ENCODE results near the gene C19orf33. TPM values are rescaled to one million over a fixed set of nuclear protein-coding genes. Genes with fewer than 3 reads are reported as not detected.
"Not testable (repeated sequence)": the region's sequence is repeated elsewhere in the genome, so short reads cannot be mapped to it uniquely, and the experiment has no call there.

The C19orf33 gene
- 10 to 100 TPM in 5 of 9 donors, 1 to 10 TPM in 3, not detected in 1; 3.5 to 73.1 (median 11.5) TPM for total RNA-seq
- polyA plus RNA-seq, result 10 to 100 TPM; 12.2 to 54.2 TPM
- long read RNA-seq, donor 1, partial matches to known transcripts, result 0 of 6 reads
- long read RNA-seq, donor 1, other reads (novel, unspliced or antisense), result 2 of 6 reads
- long read RNA-seq, donor 2, partial matches to known transcripts, result 1 of 3 reads
- long read RNA-seq, donor 2, other reads (novel, unspliced or antisense), result 0 of 3 reads
- long read RNA-seq, donor 3, partial matches to known transcripts, result 1 of 1 reads
- long read RNA-seq, donor 3, other reads (novel, unspliced or antisense), result 0 of 1 reads

DNA sequence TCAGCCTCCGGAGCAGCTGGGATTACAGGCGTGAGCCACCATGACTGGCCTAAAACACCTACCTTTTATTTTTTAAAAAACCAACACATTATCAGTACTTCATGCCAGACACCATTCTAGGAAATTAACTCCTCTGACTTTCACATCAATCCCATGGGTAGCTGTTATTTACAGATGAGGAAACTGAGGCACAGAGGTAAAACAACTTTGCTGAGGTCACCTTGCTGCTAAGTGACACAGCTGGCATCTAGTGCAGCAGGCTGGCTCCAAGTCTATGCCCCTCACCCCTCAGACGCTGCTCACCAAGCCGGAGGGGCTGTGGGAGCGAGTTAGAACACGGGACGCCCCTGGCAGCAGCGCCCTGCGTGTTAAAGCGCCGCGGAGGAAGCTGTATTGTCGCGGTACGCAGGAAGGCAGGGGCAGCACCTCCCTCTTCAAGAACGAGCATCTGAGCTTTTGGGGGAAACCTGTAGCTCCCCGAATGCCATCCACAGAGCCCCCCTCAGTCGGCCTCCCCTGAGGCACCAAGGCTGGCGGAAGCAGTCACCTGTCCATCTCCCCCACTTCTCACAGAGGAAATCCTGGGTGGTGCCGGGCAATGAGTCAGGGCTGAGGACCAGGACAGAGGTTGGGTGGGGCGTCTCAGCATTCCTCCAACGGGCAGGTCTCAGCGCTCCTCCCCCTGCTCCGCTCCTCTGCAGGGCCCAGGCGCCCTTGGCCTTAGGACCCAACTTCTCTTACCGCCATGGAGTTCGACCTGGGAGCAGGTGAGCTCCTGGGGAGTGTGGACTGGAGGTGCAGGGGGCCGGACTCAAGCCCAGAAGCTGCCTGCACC, at the start of gene C19orf33:
Gene C19orf33 (plus strand): TSS at position 735 of the 835 bp plus-strand sequence. CDS start 11 bp downstream, at position 746.
- peak within 1 kb of the TSS in 9 of 12 donors; percentile 9 to 89 (median 52) for H3K27ac ChIP-seq
- TF ChIP-seq, protein P1, sequence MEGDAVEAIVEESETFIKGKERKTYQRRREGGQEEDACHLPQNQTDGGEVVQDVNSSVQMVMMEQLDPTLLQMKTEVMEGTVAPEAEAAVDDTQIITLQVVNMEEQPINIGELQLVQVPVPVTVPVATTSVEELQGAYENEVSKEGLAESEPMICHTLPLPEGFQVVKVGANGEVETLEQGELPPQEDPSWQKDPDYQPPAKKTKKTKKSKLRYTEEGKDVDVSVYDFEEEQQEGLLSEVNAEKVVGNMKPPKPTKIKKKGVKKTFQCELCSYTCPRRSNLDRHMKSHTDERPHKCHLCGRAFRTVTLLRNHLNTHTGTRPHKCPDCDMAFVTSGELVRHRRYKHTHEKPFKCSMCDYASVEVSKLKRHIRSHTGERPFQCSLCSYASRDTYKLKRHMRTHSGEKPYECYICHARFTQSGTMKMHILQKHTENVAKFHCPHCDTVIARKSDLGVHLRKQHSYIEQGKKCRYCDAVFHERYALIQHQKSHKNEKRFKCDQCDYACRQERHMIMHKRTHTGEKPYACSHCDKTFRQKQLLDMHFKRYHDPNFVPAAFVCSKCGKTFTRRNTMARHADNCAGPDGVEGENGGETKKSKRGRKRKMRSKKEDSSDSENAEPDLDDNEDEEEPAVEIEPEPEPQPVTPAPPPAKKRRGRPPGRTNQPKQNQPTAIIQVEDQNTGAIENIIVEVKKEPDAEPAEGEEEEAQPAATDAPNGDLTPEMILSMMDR (IDR thresholded peaks at IDR 0.05), result no peak
- peak in 1 of 2 donors; percentile 23 for TF ChIP-seq POLR2A (IDR thresholded peaks at IDR 0.05)
- H3K36me3 ChIP-seq, result peaks cover 0 to 38% (median 23%) of the 10 kb centered on the region in 9 donors
- H3K27me3 ChIP-seq, result no peaks in the 10 kb centered on the region
- ATAC-seq (peak; percentile 42 to 77 (median 60)), DNase-seq (peak in 3 of 5 donors; percentile 52 to 78 (median 56))
- 54 to 71% (median 66%) methylated on average over 20 to 28 of the region's 28 CpGs for WGBS, 4 donors
- H3K4me3 ChIP-seq, result peak within 1 kb of the TSS in 9 of 12 donors; percentile 6 to 41 (median 30)
- peaks cover 0 to 7% (median 0%) of the 10 kb centered on the region in 12 donors for H3K4me1 ChIP-seq
- H3K9me3 ChIP-seq, result no peaks in the 10 kb centered on the region
- intact Hi-C loops (cut with DNase I), result loop anchor here in 1 of 10 donors (2.0 kb wide), 1 partner anchor 25 kb away; no protein-coding TSS in a partner anchor

DNA sequence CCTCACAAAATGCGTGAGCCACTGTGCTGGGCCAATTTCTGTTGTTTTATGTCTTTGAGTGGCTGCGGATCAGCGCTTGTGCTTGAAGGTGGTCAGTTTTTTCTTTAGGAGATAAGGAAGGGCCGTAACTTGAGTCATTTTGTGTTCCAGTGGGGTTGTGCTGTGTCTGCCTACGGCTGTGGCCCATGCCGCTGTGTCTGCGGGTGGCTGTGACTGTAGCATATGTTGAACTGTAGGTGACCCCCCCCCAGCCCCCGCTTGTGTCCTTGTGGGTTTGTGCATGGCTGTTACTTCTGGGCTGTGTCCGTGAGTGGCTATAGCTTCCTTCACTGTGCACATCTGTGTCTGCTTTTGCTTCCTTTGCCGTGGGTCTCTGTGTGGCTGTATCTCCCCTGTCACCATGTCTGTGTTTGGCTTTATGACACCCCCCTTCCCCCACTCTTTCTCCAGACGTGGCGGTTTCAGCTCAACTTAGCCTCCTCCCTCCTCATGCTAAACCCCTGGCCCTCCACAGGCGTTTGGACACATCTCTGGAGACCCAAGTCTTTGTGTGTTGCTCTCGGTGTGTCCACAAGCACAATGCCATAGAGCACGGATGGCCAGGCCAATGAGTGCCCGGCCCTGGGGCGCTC, 48.6 kb upstream of the C19orf33 start:
- Histone ChIP-seq H3K9me3 (no peaks in the 10 kb centered on the region), H3K4me1 (peaks cover 0 to 60% (median 28%) of the 10 kb centered on the region in 12 donors), H3K4me3 (peak overlapping the region; percentile 52 to 91 (median 68)), H3K36me3 (no peaks in the 10 kb centered on the region), H3K27me3 (peaks cover 0 to 16% (median 0%) of the 10 kb centered on the region in 9 donors), H3K27ac (peak overlapping the region; percentile 55 to 100 (median 94))
- 33 to 48% (median 43%) methylated on average over 15 to 17 of the region's 17 CpGs for WGBS, 4 donors
- intact Hi-C loops (cut with DNase I), result loop anchor here in 3 of 10 donors (1.0 to 5.0 kb wide), 3 partner anchors 11 to 67 kb away; partner anchors contain the start of genes KCNK6 (in 1 of the 3) and YIF1B (in 1 of the 3)
- TF ChIP-seq POLR2A (IDR thresholded peaks at IDR 0.05), result no peak
- TF ChIP-seq, protein P1 (IDR thresholded peaks at IDR 0.05), result no peak
- DNase-seq, result peak in 1 of 5 donors; percentile 35
- no peak for ATAC-seq

DNA sequence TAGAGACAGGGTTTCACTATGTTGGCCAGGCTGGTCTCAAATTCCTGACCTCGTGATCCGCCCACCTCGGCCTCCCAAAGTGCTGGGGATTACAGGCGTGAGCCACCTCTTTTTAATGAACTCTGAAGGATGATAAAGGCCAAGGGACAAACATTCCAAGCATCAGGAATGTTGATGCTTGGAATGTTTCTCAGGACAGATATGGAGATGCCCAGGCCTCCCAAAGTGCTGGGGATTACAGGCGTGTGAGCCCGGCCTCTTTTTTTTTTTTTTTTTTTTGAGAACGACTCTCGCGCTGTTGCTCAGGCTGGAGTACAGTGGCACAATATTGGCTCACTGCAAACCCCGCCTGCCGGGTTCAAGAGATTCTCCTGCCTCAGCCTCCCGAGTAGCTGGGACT, 42.1 kb upstream of the C19orf33 start:
- H3K27ac ChIP-seq; H3K4me3 ChIP-seq; H3K36me3 ChIP-seq; ATAC-seq; H3K27me3 ChIP-seq; DNase-seq; H3K9me3 ChIP-seq; intact Hi-C loops (cut with DNase I): not testable (repeated sequence)
- 88 to 96% (median 91%) methylated on average over 12 of the region's 12 CpGs for WGBS, 4 donors
- H3K4me1 ChIP-seq, result peaks cover 4 to 21% (median 12%) of the 10 kb centered on the region in 12 donors

- Histone ChIP-seq H3K4me3 (no peak overlapping the region), H3K9me3 (no peaks in the 10 kb centered on the region), H3K36me3 (no peaks in the 10 kb centered on the region), H3K27ac (no peak overlapping the region), H3K27me3 (no peaks in the 10 kb centered on the region), H3K4me1 (peaks cover 4 to 21% (median 11%) of the 10 kb centered on the region in 12 donors)
- intact Hi-C loops (cut with DNase I), result no loop called here
- TF ChIP-seq, protein P1 (IDR thresholded peaks at IDR 0.05), result no peak
- ATAC-seq (no peak), DNase-seq (no peak)
- WGBS, 4 donors, result 94 to 97% (median 96%) methylated on average over 7 of the region's 7 CpGs
Observed at GRCh38 chr19:38262585-38263268, 41.3 kb upstream of the C19orf33 start.

All from heart left ventricle (tissue), 16 donors.